OCI-LY7 (cell line): ENCODE results near the gene RFC3.

ENCODE experiments used
- EZH2phosphoT487 ChIP-seq: fragments of 200-600 bp; sonication (generic); IDR thresholded peaks from 2 replicates; pipeline ENCODE4 v1.6.1; 2018; ENCODE audit warnings: low read depth, borderline replicate concordance, mild to moderate bottlenecking, mixed run types, antibody characterized with exemption, low read length, moderate library complexity, mixed read lengths
- TF ChIP-seq, protein P1 (sequence below): fragments of 200-600 bp; sonication (generic); conservative IDR thresholded peaks from 2 replicates; pipeline ENCODE4 v1.5.1; 2014; ENCODE audit warnings: mild to moderate bottlenecking, antibody characterized with exemption, low read length, moderate library complexity, mixed read lengths

DNA sequence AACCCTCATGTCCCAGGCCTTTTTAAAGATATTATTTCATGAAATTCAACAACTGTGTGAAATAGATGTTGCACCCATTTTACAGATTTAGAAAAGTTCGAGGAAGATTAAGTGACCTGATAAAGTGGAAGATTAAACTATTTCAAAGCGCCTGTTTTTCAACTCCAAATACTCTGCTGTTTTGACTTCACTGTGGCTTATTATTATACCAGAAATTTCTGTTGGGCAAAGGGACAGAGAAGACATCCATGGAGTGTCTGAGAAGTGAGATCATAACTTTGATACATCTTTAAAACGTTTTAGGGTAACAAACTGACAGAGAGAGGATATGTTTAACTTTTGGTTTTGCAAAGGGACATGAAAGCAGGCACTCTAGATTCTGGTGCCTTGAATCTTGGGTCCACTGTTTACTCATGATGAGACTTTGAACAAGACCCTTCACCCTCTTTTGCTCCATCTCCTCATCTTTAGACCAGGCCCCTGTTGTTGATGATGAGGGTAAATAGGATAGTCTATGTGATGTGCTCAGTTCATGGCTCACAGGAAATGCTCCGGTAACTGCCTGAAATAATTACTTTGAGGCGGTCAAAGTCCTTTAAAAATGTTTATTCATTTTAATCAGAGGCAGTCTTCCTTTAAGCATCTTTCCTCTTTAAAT, 55.4 kb downstream of the RFC3 start:
- TF ChIP-seq, protein P1, sequence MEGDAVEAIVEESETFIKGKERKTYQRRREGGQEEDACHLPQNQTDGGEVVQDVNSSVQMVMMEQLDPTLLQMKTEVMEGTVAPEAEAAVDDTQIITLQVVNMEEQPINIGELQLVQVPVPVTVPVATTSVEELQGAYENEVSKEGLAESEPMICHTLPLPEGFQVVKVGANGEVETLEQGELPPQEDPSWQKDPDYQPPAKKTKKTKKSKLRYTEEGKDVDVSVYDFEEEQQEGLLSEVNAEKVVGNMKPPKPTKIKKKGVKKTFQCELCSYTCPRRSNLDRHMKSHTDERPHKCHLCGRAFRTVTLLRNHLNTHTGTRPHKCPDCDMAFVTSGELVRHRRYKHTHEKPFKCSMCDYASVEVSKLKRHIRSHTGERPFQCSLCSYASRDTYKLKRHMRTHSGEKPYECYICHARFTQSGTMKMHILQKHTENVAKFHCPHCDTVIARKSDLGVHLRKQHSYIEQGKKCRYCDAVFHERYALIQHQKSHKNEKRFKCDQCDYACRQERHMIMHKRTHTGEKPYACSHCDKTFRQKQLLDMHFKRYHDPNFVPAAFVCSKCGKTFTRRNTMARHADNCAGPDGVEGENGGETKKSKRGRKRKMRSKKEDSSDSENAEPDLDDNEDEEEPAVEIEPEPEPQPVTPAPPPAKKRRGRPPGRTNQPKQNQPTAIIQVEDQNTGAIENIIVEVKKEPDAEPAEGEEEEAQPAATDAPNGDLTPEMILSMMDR = no peak
- TF ChIP-seq EZH2phosphoT487 = no peak
